Stimulated activated CD4-positive, alpha-beta T cell treated with anti-CD3 and anti-CD28 coated beads, Interleukin-1b, Interleukin-23, amount 100 ng/mL, for 24 hours (primary cell): Measurements from ENCODE around the gene USP10.
"Not testable (repeated sequence)": the region's sequence is repeated elsewhere in the genome, so short reads cannot be mapped to it uniquely, and the experiment has no call there.

Experiments
- DNase-seq, 4 experiments: peaks; one replicate each; pipeline ENCODE4 v3.0.0-alpha.2; 2020; ENCODE audit warnings: low read depth in 4 of 4, low spot score in 1 of 4

Gene USP10

DNA sequence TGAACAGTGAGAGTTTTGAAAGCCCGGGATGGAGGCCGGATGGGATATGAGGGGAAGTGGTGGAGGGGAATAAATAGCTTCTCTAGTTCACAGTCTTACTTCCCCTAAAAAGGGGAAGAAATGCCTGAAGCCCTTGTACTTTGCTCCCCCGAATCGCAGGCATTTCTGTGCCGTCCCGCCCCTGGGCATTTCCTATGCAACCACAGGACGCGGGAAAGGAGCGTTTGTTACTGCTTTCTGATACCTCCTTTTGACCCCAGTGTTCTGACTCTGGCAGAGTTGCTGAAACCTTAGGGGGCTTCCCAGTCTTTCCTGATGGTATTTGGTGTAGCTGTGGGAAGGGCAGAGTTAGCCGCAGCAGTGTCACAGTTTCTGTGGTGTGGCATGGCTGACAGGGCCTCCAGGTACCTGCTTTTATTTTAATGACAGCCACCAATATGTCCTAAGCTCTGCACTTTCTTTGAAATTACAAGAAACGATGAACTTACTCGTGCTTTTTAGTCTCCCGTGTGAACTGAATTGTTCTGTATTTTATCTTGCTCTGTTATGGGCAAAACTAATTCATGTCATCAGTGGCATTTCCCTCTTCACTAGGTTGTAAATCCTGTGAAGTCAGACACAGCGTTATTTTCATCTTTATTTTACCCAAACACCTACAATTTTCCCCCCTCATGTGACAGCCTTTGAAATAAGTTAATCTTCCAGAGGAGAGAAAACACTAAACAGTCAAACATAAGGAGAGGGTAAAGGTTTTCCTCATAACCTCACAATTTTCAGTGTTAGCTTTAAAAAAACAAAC is 27.1 kb downstream of the USP10 start:
- DNase-seq, result no peak

DNA sequence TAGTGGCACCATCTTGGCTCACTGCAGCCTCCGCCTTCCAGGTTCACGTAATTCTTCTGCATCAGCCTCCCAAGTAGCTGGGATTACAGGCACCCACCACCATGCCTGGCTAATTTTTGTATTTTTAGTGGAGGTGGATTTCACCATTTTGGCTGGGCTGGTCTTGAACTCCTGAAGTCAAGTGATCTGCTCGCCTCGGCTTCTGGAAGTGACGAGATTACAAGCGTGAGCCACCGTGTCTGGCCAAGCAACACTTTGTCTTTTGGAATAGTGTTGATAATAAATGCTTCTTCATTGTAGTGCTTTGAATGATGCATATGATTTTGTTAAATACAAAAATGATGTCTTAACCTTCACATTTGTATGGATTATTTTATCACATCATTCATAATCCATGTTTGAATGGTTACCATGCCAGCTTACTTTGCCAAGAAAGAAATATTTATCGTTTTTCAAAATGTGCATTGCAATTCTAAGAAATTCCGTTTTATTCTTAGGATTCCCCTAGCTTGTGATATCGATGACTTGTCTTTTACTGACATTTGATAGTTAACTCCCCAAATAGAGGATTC is 29.1 kb downstream of the USP10 start:
- no peak for DNase-seq

DNA sequence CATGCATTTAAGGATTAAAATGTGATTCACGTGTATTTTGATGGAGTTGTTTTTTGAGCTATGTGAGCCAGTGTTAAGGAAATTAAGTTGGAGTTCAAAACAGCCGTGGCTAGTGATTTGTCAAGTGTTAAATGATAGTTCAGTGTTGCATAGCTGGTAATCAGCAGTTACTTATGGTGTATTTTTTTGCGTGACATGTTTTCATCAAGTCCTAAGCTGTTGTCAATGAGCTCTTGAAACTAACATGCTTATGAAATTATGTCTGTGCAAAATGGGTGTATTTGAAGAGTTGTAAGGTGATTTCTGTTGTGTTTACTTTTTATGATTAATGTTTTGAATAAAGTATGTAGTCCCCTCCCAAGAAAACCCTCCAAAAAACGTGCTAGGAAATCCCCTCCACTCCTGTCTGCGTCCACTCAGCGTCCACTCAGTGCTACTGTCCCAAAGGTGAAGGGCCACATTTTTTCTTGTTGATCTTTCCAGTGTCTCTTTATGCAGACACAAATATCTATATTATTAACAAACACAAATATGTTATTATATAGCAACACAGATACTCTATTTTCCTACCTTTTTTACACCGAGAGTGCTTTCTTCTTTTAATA is 30.0 kb downstream of the USP10 start:
- no peak for DNase-seq

DNA sequence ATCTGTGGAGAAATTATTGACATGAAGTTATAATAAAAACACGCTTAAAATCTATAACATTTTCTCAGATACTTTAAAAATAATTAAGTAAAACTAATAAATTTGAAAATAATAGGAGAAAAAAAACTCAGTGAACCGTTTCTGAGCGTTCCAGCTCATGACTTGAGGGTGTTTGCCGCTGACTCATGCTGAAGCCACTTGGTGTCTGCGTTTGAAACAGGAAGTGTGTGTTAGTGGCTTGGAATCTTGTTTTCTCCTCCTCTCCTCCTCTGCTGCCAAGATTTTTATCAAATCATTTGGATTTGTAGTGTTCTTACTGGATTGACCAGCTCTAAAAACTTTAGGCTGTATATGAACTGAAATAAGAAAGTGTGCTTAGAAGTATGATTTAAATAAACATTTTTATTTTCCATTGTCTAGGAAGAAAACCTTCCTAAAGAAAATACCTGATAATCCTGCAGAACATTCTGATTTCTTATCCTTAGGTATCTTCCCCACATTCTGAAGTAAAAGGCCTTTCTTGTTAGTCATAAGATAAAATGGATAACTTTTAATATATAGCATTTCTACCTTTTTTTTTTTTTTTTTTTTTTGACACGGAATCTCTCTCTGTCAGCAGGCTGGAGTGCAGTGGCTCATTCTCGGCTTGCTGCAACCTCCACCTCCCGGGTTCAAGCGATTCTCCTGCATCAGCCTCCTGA is 30.8 kb downstream of the USP10 start:
- DNase-seq, result no peak

DNA sequence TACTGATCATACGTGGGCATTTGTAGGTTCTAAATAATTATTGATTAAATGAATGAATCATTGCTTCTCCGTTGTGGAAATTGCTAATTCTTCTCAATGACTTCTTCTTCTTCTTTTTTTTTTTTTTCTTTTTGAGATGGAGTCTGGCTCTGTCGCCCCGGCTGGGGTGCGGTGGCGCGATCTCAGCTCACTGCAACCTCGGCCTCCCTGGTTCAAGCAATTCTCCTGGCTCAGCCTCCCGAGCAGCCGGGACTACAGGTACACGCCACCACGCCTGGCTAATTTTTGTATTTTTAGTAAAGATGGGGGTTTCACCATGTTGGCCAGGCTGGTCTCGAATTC is 32.5 kb downstream of the USP10 start:
- DNase-seq, result not testable (repeated sequence)

DNA sequence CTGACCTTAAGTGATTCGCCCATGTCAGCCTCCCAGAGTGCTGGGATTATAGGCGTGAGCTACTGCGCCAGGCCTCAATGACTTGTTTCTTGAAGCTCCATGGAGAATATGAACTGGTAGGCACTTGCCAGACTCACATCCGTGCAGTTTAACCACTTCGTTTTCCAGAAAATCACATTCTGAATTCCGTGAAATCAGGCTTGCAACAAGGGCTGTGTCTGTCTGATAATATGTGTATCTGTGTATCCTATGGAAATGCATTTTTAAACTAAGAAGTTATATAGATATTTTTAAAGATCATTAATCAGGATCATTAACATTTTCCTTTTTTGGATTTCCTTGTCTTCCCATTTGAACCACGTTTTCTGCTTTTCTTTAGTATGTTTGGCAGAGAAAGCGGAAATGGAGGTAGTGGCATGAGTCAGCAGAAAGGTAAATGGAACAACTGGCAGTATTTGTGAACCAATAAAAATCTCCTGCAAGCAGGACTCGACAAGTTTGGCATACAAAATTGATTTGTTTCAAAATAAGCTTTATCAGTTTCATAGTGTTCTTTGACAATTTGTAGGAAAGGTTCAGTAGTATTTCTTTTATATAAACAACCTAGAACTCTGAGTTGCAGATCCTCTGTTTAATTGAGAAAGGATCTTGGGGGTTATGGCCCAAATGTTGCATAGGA is 33.0 kb downstream of the USP10 start:
- no peak for DNase-seq

DNA sequence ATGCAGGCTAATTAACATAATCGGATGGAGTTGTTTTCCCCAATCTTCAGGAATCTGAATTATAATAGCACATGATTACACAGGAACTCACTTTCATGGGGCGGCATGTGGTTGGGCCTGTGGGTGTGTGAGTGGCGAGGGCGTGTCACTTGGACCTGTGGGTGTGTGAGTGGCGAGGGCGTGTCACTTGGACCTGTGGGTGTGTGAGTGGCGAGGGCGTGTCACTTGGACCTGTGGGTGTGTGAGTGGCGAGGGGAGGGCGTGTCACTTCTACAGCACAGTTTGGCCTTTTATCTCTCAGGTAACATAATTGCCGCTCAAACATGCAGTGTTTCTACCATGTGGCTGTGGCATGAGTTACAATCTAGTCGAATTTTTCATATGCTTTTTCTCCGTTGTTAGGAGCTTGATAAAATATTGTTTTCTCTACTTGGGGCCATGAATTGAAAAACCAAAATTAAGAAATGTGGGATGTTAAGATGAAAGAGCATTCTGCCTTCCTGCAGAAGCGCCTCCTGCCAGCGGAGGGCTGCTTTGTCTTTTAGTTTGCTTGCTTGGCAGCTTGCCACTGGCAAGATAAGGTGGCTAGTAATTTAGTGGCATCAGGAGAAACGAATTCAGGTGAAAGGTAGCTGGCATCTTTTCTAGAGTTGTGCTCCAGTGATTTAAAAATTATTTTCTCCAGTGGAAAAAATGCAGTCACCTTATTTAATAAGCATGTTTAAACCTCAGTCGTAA is 36.2 kb downstream of the USP10 start:
- DNase-seq, result no peak

DNA sequence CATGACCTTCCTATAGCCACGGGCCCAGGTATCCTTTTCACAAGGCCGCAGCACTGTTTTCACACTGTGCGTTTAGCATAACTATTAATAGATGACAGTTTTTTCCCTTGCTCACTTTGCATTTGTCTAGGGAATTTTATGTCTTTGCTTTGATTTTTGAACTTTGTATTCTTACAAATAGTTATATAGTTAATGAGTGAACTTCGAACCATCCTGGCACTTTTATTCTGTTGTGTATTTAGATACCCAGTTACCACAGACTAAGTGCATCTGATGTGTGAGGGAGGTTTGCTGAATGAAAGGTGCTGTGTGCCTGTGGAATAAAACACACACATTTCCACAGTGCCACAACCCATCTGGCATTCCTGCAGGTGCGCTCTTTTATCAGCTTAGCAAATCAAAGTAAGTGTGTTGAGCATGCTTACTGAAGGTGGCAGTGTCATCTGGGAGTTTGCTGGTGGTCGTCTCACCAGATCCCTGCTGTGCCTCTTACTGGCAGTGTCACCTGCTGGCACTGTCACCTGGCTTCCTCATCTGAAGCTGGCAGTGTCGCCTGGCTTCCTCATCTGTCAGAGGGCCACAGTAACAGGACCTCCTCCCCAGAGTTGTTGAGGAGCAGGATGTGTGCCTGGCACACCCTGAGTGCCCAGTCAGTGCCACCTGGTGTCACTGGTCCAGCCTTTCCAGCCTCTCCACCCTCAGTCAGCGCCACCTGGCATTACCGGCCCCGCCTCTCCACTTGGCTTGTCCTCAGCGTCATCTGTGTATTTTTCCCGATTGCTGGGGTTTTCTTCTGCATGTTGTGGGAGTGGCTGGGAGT is 37.6 kb downstream of the USP10 start:
- DNase-seq, result no peak

DNA sequence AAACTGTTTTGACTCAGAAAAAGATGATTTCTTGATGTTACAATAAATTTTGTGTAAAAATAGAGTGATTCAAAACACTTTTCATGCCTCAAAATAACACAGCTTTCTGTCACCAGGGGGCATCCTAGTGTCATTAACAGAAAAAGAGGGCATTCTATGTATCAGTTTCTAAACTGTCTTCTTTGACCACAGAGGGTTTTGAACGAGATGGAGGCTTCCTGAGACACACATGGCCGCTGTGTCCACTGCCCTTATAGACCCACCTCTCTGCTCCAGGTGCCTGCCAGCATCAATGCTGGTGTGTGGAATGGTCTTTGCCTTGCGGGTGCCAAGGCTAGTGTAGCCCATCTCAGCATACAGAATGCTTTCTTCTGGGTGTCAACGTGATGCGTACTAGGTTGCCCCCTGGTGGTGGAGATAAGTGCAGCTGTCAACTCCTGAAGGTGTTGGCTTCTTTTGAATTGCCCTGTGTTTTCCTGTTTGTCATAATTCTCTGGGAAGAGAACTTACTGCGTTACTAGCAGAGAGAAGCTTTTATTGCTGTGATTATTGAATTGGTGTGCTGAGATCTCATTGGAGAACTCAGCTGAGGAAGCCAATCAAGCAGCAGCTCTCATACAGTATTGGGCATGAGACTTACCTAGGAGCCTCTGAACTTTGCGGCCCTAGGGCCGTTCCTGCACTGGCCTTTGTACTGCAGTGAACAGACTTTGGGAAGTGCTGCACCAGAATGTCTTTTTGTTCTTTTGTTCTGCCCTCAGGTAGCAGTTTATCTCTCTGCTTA is 38.6 kb downstream of the USP10 start:
- DNase-seq, result peak; percentile 48 to 59 (median 54)

DNA sequence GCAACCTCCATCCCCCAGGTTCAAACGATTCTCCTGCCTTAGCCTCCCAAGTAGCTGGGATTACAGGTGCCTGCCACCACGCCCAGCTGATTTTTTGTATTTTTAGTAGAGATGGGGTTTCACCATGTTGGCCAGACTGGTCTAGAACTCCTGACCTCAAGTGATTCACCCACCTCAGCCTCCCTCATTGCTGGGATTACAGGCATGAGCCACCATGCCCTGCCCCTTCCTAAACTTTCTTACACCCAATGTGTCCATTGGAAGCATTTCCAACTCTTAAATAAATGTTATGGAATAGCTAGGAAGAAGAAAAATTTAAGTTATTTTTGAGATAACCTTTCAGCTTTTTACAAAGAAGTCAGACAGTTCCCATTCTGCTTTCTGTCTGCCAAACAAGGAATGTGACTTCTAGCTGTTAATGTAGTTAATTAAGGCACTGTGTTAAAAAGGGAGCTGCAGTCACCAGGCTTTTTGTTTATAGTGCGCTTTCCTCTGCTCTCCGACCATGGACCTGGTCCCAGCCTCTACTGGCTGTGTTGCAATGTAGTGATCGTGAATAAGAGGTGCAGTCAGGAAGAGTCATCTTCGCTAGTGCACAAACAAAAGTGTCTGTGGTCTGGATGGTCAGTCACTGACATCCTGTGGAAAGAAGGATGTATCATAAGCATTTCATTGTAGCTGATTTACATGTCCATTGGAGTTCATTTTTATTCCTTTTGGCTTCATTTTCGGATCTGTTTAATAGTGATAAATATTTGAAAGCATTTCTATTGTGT is 39.7 kb downstream of the USP10 start:
- DNase-seq, result no peak

DNA sequence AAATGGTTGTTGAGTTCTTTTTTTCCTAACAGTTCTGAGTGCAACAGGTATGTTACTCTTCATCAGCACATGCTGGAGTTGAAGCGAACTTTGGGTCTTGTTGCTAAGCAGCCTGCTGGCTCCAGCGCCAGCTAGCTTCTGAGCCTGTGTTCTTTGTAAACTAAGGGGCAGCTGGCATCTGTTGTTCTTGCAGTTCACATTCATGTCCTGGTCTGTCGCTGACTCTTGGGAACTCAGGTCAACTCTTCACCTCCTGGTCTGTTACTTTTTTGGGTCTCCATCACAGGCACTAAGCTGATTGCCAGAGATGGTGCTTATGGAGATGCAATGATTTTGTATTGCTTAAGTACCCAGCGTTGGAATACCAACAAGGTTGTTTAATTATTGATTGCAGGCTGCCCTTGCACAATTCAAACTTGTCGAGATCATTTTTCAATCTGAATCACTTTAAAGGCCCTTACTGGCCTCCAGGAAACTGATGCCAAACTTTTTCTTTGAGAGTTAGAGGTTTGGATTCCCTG is 40.9 kb downstream of the USP10 start:
- DNase-seq, result no peak

DNA sequence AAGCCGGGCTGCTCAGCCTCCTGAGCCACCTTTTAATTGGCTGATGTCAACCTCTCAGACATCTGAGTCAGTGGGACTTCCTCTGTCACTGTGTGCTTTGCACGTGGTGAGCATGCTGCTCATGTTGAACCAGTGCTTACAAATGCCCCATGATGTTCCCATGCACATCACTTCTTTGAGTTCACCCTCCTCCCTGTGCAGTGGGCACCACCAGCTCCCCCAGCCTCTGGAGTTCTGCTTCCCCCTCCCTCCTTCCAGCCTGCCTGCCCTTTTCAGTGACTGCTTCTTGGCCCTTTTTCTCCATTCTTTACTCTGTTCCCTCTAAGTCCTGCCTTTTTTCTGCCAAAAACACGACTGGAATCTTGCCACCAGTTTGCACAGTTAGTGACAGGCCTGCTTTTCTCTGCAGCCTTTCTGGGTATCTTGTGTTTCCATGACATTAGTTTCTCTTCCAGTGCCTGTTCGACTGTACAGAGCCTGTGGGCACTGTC is 41.6 kb downstream of the USP10 start:
- no peak for DNase-seq

DNA sequence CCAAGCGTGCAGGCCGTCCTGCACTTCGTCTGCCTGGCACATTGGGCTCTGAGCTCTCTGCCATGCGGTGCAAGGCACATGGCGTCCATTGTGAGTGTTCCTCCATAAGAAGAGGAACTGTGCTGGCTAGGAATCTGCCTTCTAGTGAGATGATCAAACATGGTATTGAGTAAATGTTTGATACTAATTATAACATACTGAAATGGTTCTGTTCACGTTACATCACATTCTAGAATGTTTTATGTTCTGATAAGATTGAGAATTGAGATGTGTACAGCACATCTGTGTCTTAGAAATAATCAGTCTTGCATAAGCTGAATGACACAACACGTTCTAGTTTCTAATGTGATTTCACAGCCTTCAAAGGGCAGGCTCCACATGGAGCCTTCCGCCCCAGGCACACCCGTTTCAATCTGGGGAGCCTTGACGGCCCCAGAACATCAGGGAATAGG is 42.9 kb downstream of the USP10 start:
- DNase-seq, result no peak

DNA sequence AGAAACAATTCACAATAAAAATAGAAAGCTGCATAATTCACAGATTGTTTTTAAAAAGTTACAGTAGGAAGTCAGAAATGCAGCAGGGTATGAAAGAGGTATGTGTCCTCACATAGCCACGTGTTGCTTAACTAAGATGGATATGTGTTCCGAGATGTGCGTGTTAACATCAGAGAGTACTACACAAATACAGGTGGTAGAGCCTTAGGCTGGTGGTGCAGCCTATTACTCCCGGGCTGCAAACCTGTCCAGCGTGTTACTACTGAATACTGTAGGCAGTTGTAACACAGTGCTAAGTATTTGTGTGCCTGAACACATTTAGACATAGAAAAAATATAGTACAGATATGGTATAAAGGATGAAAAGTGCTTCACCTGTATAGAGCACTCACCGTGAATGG is 46.4 kb downstream of the USP10 start:
- DNase-seq, result no peak

DNA sequence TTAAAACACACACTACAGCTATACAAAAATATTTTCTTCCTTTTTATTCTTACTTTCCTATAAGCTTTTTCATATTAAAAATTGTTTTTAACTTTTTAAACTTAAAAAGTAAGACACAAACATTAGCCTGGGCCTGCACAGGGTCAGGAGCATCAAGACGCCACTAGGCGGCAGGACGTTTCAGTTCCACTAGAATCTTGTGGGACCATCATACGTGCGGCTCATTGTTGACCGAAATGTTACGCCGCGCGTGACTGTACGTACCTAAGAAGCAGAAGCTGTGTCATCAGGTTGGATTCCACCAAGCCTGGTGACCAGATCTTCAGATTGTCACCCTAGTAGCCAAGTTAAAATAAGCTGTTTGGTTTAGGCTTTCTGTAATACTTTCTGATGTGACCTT is 47.1 kb downstream of the USP10 start:
- no peak for DNase-seq

DNA sequence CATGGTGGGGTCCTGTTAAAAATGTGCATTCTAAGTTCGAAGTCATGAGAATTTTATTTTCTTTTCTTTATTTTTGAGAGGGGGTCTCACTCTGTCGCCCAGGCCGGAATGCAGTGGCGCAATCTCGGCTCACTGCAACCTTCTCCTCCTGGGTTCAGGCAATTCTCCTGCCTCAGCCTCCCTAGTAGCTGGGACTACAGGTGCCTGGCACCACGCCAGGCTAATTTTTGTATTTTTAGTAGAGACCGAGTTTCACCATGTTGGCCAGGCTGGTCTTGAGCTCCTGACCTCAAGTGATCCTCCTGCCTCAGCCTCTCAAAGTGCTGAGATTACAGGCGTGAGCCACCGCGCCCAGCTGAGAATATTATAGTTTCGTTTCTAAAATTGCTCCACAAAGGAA is 48.4 kb downstream of the USP10 start:
- not testable (repeated sequence) for DNase-seq

DNA sequence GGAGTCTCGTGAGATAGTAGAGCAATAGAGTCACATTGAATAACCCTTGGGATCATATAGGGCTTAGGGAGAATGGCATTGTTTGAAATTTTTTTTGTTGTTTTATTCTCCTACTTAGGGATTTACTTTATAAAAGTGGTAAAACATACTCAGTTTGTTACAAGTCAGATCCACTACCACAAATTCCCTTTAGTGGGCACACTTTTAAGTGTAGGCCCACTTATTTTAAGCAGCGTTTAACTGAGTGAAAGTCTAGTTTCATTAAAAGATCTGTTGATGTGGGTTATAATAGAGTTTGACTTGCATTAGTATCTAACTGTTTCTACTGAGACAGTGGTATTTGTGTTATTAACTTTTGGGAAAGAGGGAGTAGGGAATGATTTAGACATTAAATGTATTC is 49.3 kb downstream of the USP10 start:
- DNase-seq, result no peak

DNA sequence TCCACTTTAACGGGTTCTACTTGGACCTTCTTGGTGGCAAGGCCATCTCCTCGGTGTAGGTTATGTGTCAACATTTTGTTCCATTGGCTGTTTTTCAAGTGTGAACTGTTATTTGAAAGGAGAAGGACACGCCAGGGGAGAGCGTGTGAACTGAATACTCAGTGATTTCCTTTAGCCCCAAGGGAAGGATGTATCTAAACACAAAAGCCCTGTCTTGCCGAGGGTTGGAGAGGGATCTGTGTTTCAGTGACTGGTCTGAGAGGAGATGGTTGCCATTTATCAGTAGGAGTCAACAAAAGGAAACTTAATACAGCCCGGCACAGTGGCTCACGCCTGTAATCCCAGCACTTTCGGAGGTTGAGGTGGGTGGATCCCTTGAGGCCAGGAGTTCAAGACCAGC is 50.0 kb downstream of the USP10 start:
- no peak for DNase-seq
